LHCN-M2 (cell line): ENCODE data around the gene ZNFX1. TPM values are rescaled to one million over a fixed set of nuclear protein-coding genes. Genes with fewer than 3 reads are reported as not detected.
"Not testable (repeated sequence)": the region's sequence is repeated elsewhere in the genome, so short reads cannot be mapped to it uniquely, and the experiment has no call there.

Source experiments
- DNase-seq: peaks from one replicate; pipeline ENCODE4 v3.0.0-alpha.2; 2012; ENCODE audit warnings: low read depth
- total RNA-seq: library from RNA; depleted of rRNA; stranded (reverse); fragments of >200 nt; gene quantifications from 2 replicates; pipeline ENCODE4 v1.2.3, GENCODE V29; 2014

Gene ZNFX1
- total RNA-seq, 1 experiment from 2014 or later, result 55.8 TPM

DNA sequence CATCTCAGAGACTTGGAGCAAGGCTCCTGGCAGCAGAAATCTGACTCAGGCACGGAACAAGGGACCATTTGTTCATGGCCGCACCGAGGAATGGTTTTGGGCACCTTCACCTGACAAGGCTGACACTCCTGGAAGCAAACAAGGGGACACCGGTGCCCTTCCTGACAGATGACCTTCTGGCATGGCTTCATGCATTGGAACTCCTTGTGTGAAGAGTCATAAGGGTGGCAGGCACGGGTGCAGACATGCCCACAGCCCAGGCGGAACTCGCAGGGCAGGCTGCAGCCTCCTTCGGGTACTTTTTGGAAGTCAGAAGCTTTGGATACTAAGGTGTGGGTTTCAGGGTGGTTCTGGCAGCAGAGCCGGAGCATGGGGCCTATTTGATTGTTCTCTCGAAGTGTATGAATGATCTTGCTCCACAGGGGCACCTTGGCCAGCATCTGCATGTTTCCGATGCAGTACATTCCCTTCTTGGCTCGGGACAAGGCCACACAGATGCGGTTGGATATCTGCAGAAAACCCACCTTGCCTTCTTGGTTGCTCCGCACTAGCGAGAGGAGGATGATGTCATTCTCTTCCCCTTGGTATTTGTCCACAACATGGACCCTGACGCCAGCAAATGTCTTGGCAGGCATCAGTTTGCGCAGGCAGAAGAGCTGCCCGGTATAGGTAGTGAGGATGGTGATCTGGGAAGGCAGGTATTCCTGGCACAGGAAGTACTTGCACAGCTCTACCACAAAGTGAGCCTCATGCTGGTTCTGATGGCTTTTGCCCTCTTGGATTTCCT lies 28.8 kb downstream of the ZNFX1 start:
- no peak for DNase-seq

DNA sequence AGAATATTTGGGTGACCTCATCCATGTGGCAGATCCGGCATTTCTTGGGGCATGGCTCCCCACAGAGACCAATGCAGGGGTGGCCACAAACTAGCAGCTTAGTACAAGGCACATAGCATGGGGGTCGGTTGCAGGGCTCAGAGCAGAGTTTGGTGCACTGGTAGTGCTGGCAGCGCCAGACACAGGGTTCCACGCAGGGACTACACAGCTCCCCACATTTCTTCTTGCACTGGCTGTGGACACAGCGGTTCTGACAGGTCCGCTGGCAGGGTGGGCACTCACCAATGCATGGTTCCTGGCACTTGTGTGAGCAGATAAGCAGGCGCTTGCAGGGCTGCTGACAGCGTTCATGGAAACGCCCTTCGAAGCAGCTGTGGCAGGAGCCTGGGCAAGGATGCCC lies 29.6 kb downstream of the ZNFX1 start:
- DNase-seq, result no peak

DNA sequence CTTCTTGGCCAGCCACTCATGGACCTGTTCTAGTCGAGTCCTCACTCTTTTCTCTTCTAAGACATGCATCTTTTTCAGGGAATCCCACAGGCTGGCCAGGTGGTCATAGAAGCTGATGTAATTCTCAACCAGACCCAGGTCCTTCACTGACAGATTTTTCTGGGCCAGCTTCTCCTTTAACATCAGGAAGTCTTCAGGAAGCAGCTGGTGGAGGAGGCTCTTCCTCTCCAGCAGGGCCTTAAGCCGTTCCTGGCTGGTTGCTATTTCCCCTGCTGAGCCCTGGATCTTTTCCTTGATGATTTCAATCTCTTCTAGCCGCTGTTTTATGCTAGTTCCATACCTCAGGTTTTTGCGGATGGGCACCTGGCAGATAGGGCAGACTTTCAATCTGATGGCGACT lies 30.1 kb downstream of the ZNFX1 start:
- DNase-seq, result no peak

DNA sequence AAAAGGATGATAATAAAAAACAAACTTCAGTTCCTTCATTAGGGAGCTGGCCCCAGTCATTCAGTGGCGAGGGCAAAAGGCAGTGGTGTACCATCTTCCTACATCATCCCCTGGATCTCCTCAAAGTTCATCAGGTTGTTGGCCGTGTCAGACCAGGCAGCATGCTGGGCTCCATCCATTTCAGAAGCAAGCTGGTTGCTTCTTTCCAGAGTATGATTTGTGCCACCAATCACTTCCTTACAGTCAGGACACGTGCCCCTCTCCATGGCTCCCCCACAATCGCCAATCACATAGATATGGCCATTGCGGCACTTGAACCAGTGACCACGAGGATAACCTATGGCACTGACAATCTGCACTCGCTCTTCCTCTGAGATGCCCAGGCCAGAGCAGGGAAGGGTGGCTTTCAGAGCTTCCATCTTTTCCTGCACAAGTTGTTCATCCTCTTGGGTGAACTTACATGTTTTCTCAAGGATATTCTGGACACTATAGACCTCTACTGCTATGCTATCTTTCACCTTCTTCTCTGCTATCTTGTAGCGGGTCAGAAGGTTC lies 30.6 kb downstream of the ZNFX1 start:
- DNase-seq, result no peak

DNA sequence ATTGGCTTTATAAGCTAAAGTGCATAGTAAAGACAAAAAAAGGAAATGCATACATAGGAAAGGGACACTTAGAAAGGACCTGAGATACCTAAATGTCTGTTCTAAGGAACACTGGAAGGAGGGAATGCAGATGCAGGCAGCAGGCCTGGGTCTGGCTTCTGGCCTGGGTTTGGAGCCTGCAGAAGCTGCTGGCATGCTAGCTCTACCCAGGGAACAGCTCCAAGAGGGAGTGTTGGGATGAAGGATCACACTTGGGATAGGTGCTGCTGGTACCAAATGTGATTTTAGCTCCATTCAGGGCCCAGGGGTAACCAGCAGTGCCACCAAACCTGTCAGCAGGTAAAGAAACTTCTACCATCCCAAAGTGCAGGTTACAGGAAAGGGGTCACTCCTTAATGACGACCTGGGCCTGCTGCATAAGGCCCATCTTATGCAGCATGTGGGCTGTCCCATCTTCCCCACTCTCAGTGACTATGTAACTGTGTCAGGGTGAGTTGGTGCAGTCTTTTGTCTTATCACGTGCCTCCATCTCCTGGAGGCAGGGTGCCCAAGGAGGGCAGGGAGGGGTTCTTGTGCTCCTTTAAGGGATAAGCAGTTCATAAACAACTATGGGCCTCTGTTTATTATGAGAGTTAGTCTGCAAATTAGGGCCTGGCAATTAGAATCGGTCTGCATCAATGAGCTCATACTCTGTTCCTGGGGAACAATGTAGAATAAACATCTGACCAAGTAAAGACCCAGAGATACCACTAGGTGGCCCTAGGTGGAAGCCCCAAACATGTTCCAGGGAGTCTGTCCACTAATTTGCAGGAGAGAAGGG lies 31.7 kb downstream of the ZNFX1 start:
- peak; percentile 57 for DNase-seq

DNA sequence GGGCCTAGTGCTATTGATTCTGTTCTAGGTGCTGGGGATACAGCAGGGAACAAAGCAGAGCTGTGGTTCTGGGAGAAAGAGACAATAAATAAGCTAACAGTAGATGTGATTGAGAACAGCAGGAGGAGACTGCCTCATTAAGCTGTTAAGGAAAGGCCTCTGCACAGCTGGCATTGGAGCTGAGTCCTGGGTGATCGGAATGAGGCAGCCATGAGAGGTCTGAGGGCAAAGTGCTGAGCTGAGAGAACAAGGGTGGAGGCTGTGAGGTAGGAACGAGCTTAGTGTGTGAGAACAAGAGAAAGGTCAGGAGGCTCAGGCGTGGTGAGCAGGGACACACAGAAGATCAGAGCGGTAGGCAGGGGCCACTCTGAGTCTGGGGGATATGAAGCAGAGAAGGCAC lies 40.3 kb downstream of the ZNFX1 start:
- DNase-seq, result no peak

DNA sequence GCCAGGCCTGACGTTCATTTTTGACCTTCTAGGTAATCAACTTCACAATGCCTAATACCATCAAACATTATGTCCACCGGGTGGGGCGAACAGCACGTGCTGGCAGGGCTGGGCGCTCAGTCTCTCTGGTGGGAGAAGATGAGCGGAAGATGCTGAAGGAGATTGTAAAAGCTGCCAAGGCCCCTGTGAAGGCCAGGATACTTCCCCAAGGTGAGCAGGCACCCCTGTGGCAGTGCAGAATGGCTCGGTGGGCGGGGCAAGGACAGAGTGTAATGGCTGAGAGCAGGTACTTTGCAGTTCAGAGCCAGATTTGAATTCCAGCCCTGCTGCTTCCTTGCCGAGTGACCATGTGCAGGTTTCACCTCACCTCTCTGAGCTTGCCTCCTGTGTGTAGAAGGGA lies 41.6 kb downstream of the ZNFX1 start:
- DNase-seq, result no peak

DNA sequence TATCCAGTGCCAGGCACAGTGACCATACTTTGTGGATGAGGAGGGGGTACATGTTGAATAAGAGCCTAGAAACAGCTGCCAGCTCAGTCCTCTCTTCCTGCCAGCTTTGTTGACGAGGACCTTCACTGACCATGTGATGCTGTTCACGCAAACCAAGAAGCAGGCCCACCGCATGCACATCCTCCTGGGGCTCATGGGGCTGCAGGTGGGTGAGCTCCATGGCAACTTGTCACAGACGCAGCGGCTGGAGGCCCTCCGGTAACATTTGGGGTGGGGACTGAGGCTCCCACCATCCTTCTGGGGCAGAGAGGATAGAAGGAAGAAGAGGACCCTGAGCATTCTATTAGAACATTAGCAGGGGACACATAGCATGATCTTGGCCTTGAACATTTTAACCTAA lies 43.0 kb downstream of the ZNFX1 start:
- DNase-seq, result no peak

DNA sequence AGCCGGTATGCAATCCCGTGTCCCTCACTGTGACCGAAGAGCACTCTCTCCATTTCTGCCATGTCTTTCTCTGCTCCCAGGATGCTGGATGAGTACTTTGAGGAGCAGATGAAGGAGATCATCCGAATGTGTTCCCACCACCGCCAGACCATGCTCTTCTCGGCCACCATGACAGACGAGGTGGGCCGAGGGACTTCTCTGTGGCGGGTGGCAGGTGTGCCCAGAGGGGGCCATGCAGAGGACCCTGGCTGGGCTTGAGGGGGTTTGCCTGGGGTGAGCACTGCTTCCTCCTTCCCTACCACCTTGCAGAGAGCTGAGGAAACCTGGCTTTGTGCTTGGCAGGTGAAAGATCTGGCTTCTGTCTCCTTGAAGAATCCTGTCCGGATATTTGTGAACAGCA lies 44.6 kb downstream of the ZNFX1 start:
- no peak for DNase-seq

DNA sequence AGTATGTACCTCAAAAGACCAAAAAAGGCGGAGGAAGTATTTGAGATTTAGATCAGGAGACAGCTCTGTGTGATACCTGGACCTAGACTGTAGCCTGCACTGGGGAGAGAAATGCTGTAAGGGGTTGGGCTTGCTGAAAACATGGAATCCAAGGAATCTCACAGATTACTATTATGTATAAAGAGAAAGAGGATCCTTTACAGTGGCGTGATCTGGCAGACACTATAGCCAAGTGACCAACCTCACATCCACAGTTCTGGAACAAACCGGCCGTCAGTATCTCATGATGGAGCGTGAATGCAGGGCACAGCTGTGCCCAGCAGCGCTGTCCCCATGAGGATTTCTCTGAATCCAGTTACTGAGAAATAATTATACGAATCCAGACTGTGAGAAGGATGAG lies 46.4 kb downstream of the ZNFX1 start:
- DNase-seq, result peak; percentile 52

DNA sequence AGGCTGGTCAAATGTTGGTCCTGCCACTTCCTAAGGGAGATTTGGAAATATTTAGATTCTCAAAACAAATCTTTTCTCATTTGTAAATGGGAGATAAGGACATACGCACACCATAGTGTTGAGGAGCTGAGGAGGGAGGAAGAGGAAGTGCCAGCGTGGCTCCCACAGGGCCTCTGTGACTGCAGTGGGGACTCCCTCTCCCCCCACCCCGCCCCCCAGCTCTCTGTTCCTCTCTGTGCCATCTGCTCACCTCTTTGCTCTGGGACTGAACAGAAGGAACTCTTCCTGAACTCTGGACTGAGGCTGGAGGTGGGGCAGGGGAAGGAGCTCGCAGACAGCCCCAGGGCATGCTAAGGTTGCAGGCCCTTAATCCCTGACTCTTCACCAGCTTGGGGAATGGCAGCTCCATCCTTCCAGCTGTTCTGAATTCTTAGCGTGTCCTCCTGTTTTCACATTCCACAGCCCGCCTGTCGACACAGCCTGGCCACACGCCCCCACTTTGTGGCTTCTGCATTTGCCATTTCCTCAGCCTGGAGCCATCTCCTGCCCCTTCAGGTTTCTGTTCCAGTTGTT lies 47.2 kb downstream of the ZNFX1 start:
- peak; percentile 96 for DNase-seq

DNA sequence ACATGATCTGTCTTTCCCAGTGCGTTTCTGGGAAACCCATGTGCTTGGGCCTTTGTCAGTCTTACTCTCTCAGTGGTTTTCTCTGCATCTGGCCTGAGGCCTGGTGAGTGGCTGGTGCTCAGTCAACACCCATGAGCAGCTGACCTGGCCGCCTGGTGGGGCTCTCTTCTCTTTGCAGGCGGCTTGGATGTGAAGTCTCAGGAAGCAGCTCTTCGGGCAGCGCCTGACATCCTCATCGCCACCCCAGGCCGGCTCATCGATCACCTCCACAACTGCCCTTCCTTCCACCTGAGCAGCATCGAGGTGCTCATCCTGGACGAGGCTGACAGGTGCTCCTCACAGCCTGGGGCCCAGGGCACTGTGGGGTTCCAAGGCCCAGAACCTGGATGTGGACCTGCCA lies 47.8 kb downstream of the ZNFX1 start:
- peak; percentile 76 for DNase-seq

DNA sequence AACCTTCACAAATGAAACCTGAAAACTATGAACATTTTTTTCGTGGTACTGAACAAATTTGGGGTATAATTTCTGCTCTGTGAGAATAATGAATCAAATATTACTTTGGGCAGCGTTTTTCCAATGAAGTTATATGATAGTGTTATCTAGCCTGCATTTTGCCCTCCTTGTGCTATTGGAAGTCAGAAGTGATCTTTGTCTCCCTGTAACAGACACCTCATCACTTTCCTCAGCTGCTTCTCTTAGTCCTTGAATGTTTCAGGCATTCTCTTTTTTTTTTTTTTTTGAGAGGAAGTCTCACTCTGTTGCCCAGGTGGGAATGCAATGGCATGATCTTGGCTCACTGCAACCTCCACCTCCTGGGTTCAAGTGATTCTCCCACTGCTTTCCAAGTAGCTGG lies 48.5 kb downstream of the ZNFX1 start:
- no peak for DNase-seq

DNA sequence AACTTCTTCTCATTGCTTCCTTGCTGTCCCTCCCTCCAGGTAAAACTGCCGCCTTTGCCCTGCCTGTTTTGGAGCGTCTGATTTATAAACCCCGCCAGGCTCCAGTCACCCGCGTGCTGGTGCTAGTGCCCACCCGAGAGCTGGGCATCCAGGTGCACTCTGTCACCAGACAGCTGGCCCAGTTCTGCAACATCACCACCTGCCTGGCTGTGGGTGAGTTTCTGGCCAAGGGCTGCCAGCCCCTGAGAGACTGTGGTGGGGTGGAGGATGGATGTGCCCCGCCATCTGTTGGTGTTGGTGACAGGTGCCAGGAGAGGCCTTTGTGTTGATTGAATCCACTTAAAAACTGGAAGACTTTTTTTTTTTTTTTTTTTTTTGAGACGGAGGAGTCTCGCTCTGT lies 49.2 kb downstream of the ZNFX1 start:
- peak; percentile 62 for DNase-seq

DNA sequence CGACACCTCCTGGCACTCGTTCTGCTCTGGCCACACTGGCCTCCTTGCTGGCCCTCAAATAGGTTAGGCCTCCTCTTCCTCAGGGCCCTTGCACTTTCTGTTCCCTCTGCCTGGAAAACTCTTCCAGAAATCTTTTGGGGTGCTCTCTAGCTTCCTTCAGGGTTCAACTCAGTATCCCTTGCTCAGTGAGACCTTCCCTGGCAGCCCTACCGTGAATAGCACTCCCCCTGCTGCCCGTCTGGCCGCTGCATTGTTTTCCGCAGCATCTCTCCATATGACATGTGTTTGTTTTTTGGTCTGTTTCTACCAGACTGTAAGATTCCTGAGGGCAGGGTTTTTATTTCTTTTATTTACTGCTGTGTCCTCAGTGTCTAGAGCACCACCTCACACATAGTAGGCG lies 52.0 kb downstream of the ZNFX1 start:
- DNase-seq, result no peak

DNA sequence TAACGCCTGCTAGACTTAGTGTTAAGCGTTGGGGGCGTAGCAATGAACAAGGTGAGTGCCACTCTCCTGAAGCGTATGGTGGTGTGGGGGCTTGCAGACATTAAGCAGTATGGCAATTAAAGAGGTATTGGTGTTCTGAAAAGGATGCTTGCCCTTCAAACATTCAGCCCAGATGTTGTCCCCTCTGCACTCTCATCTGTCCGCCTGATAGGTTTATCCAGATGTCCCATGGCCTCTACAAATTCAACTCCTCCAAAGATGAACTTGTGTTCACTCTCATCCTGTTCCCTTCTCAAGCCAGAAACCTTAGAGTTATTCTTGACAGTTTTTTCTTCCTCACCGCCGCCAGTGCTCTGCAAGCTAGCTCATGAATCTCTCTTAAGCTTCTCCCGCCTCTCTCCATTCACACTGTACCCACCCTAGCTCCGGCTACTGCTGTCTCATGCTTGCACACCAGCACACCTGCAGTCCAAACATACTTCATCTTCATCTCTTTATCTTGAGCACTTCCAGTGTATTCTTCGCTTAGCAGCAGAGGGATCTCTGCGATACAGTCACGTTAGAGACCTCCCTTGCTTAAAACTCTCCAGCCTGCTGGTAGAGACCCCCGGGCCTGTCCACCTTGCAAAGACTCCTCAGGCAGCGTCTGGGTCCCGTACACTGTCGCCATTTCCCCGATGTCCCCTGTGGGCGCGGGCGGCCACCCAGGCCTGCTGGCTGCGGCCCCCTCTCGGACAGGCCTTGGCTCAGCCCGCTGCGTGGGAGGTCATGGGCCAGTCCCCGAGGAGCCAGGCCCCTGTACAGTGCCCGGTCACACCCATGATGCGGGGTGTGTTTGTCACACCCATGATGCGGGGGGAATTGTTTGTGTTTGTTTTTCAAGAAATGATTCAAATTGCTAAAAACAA lies 57.7 kb downstream of the ZNFX1 start:
- DNase-seq, result no peak

DNA sequence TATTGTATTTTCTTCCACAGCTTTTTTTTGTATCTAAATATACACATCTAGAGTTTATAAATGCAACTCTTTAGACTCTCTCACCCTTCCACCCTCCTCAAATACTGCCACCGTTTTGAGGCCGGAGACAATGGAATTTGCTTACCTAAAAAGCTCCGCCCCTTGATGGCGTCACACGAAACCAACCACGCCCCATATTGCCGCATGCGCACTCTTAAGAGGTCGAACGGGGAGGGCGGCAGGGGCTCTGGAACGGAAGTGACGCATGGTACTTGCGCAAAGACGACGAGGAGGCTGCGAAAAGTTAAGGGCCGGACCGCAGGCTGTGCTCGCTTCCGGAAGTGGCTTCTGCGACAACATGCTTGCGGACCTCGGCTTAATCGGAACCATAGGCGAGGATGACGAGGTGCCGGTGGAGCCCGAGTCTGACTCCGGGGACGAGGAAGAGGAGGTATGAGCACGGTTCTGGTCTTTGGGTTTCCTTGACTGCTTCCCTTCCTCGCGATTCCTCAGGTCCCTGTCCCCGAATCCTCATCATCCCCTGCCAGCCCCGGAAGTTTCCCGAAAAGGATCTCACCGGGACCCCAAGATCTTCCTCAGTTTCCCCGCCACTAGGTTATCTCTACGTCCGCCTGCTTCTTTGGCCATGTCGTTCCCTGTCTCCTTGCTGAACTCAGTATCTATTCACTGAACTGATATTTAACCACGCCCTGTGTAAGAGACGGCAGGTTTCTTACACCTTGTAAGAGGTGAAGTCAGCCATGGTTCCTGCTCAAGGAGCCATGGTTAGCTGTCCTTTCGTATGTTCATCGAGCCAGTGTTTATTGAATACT lies 58.5 kb downstream of the ZNFX1 start, which contains the start of gene DDX27:
TSS of gene DDX27 (plus strand) at position 326 of the 833 bp plus-strand sequence. CDS start at position 359, 33 bp downstream.
- peak; percentile 98 for DNase-seq

DNA sequence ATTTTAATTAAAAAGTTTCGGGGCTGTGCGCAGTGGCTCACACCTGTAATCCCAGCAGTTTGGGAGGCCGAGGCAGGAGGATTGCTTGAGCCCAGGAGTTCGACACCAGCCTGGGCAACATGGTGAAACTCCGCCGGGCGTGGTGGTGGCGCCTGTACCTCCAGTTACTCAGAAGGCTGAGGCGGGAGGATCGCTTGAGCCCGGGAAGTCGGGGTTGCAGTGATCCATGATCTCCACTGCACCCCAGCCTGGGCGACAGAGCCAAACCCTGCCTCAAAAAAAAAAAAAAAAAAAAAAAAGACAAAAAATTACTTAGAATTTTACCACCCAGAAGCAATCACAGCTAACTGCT lies 59.1 kb downstream of the ZNFX1 start:
- not testable (repeated sequence) for DNase-seq

DNA sequence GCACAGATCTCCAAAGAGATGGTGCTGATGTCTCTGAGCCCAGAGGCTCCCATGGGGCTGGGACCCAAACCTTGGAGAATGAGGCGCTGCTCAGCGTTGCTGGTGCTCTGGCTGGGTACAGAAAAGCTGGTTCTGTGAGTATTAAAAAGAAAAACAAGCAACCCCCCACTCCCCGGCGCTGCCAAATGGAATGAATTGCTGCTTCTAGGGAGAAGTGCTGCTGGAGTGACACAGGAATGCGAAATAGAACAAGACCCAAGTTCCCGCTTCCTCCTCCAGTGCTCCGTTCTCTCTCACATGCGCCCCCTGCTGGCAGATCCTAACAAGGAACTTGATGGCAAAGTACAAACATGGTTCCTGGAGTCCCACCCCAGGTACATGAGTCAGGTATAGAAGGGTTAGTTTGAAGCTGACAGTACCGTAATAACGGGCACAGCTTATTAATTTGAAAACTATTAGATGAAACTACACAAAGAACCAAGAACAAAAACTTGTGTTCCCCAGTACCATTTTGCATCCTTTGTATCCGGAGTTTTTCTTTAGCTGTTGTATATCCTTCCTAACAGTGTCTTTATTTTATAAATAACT lies 60.8 kb downstream of the ZNFX1 start:
- DNase-seq, result peak; percentile 85

DNA sequence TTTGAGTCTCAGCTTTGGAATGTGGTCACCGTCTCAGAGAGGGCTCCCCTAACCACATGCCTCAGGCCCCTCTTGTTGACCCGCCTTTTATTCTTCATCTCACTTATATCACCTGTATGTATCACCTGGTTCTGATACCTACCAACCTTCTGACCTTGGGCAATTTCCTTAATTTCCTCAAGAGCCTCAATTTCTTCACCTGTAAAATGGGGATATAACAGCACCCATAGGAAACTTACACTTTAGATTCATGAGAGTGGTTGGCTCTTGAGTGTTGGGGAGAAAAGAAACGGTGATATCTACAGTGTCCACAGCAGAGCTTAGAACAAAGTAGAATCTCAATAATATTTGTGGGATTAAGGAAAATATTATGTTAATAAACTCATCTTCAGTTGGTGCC lies 62.6 kb downstream of the ZNFX1 start:
- DNase-seq, result no peak
